DMS79 (cell line): ENCODE data around the gene CEL.

ENCODE experiments used
- DNase-seq: peaks from one replicate; lab custom pipeline; 2025; lab: John Stamatoyannopoulos, UW

CEL gene

GRCh38 chr9:133118179-133118520 is 56.4 kb downstream of the CEL start:
- DNase-seq = no peak

- DNase-seq = no peak
These were observed 56.8 kb downstream of the CEL start for GRCh38 chr9:133118568-133118967.

GRCh38 chr9:133119103-133119845 is 57.5 kb downstream of the CEL start:
- peak; percentile 21 for DNase-seq

- no peak for DNase-seq
These were observed 58.2 kb downstream of the CEL start for GRCh38 chr9:133119846-133120500.

- no peak for DNase-seq
These were observed 58.9 kb downstream of the CEL start for GRCh38 chr9:133120501-133121197.
